Common myeloid progenitor, CD34-positive (primary cell): ENCODE measurements around the gene PDE3B. TPM values are rescaled to one million over a fixed set of nuclear protein-coding genes. Genes with fewer than 3 reads are reported as not detected.
"Not testable (repeated sequence)": the region's sequence is repeated elsewhere in the genome, so short reads cannot be mapped to it uniquely, and the experiment has no call there.

Experiments
- CTCF ChIA-PET: fragments of 350-600 bp; sonication (Branson Sonifier 250); formaldehyde crosslinking; loops from one replicate; lab custom pipeline; 2021; ENCODE audit warnings: antibody characterized with exemption; lab: Charles Lee
- POLR2A ChIA-PET: fragments of 350-600 bp; sonication (Branson Sonifier 250); formaldehyde crosslinking; loops from one replicate; lab custom pipeline; 2021; ENCODE audit warnings: antibody characterized with exemption; lab: Charles Lee
- DNase-seq, 3 donors: peaks; one replicate each; pipeline versions ENCODE4 v3.0.0 to v3.0.0-alpha.2; 2013
- H3K27ac ChIP-seq, 2 experiments: 1 replicate in 1 of 2; 2 replicates in 1 of 2; pipeline ENCODE4 v1.7.0; 2013; ENCODE audit warnings: inconsistent platforms in 2 of 2, low read length in 2 of 2, mild to moderate bottlenecking in 2 of 2, low read depth in 1 of 2, moderate library complexity in 1 of 2; ENCODE audit not compliant: severe bottlenecking in 2 of 2, insufficient read depth in 1 of 2, poor library complexity in 1 of 2
- H3K27me3 ChIP-seq, 5 experiments: replicated peaks in 2 of 5; 1 replicate in 3 of 5; 2 replicates in 2 of 5; pipeline versions ENCODE4 v1.6.1 to v1.7.0; 2013; ENCODE audit warnings: low read length in 4 of 5, mild to moderate bottlenecking in 2 of 5, moderate library complexity in 2 of 5, inconsistent platforms in 1 of 5; ENCODE audit not compliant: insufficient read depth in 5 of 5, control insufficient read depth in 4 of 5
- H3K36me3 ChIP-seq, 4 experiments: 1 replicate in 2 of 4; 2 replicates in 2 of 4; pipeline versions ENCODE4 v1.6.1 to v1.7.0; 2013; ENCODE audit warnings: low read length in 3 of 4, control low read depth in 1 of 4, mild to moderate bottlenecking in 1 of 4; ENCODE audit not compliant: control insufficient read depth in 4 of 4, insufficient read depth in 4 of 4
- H3K4me1 ChIP-seq, 4 experiments: 1 replicate in 3 of 4; 2 replicates in 1 of 4; pipeline versions ENCODE4 v1.6.1 to v1.7.1; 2013; ENCODE audit warnings: low read length in 3 of 4, mild to moderate bottlenecking in 3 of 4, control low read depth in 1 of 4, inconsistent platforms in 1 of 4, moderate library complexity in 1 of 4; ENCODE audit not compliant: control insufficient read depth in 4 of 4, insufficient read depth in 4 of 4; ENCODE audit errors: control extremely low read depth in 1 of 4
- H3K4me3 ChIP-seq, 7 experiments: 1 replicate in 4 of 7; 2 replicates in 3 of 7; pipeline versions ENCODE4 v1.5.1 to v1.7.0; 2013; ENCODE audit warnings: mild to moderate bottlenecking in 7 of 7, low read length in 6 of 7, moderate library complexity in 6 of 7, inconsistent platforms in 2 of 7, low read depth in 2 of 7, control low read depth in 1 of 7; ENCODE audit not compliant: insufficient read depth in 4 of 7, control insufficient read depth in 1 of 7; ENCODE audit errors: extremely low read depth in 1 of 7
- H3K9me3 ChIP-seq, 5 experiments: 1 replicate in 4 of 5; 2 replicates in 1 of 5; pipeline versions ENCODE4 v1.6.1 to v1.7.1; 2013; ENCODE audit warnings: low read length in 4 of 5, mild to moderate bottlenecking in 2 of 5, inconsistent platforms in 1 of 5, low read depth in 1 of 5, moderate library complexity in 1 of 5; ENCODE audit not compliant: control insufficient read depth in 4 of 5, insufficient read depth in 2 of 5; ENCODE audit errors: control extremely low read depth in 1 of 5
- whole genome bisulfite sequencing: methylation state at CpG from one replicate; pipeline ENCODE4 v1.1.5; 2013; ENCODE audit not compliant: insufficient coverage; 5-methylcytosine and 5-hydroxymethylcytosine counted together
- polyA plus RNA-seq: library from polyadenylated mRNA; unstranded; fragments of 120-200 nt; gene quantifications from one replicate; pipeline ENCODE4 v1.2.1, GENCODE V29; 2013

The PDE3B gene
- polyA plus RNA-seq, result 1.4 TPM

DNA sequence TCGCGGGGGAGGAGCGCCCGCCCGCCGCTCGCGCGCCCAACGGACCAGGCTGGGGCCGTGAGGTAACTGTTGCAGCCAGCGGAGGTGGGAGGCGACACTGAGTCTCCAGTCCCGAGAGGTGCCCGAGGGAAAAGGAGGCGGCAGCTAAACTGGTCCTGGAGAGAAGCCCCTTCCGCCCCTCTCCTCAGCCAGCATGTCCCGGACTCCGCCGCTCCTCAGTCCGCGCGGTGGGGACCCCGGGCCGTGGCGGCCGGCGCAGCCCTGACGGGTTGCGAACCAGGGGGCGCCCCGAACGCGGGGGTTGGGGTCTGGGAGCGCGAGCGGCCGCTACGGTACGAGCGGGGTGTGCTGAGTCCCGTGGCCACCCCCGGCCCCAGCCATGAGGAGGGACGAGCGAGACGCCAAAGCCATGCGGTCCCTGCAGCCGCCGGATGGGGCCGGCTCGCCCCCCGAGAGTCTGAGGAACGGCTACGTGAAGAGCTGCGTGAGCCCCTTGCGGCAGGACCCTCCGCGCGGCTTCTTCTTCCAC is at the start of gene PDE3B:
PDE3B (plus strand) TSS at position 108 of the 529 bp plus-strand sequence; CDS start at position 380, 272 bp downstream.
- POLR2A ChIA-PET, result no interaction called here
- H3K27me3 ChIP-seq, result peaks cover 0 to 81% (median 32%) of the 10 kb centered on the region in 5 experiments
- peak in 2 of 3 donors; percentile 43 to 53 for DNase-seq
- H3K36me3 ChIP-seq, result no peaks in the 10 kb centered on the region
- peak within 1 kb of the TSS; percentile 42 to 93 (median 68) for H3K4me3 ChIP-seq
- no peaks in the 10 kb centered on the region for H3K9me3 ChIP-seq
- CTCF ChIA-PET, result interaction anchor here (0.9 to 1.5 kb wide), 4 partner anchors 9 to 105 kb away, joined by 3 to 5 read pairs (median 4); no protein-coding TSS in a partner anchor
- under 1% methylated on average over 58 of the region's 59 CpGs for WGBS
- H3K27ac ChIP-seq, result peak within 1 kb of the TSS in 1 of 2 experiments; percentile 49
- peaks cover 12 to 41% (median 20%) of the 10 kb centered on the region in 4 experiments for H3K4me1 ChIP-seq

DNA sequence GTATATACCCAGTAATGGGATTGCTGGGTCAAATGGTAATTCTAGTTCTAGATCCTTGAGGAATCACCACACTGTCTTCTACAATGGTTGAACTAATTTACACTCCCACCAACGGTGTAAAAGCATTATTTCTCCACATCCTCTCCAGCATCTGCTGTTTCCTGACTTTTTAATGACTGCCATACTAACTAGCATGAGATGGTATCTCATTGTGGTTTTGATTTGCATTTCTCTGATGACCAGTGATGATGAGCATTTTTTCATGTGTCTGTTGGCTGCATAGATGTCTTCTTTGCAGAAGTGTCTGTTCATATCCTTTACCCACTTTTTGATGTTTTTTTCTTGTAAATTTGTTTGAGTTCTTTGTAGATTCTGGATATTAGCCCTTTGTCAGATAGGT is 48.3 kb upstream of the PDE3B start:
- 0% methylated on average over 1 of the region's 1 CpG for WGBS
- H3K36me3 ChIP-seq, H3K4me1 ChIP-seq, H3K27ac ChIP-seq, H3K4me3 ChIP-seq, POLR2A ChIA-PET, H3K27me3 ChIP-seq, H3K9me3 ChIP-seq: not testable (repeated sequence)
- CTCF ChIA-PET, result interaction anchor here (1.3 kb wide), 1 partner anchor 17 kb away, joined by 3 read pairs; no protein-coding TSS in a partner anchor
- DNase-seq, result peak in 2 of 3 donors; percentile 23 to 33

DNA sequence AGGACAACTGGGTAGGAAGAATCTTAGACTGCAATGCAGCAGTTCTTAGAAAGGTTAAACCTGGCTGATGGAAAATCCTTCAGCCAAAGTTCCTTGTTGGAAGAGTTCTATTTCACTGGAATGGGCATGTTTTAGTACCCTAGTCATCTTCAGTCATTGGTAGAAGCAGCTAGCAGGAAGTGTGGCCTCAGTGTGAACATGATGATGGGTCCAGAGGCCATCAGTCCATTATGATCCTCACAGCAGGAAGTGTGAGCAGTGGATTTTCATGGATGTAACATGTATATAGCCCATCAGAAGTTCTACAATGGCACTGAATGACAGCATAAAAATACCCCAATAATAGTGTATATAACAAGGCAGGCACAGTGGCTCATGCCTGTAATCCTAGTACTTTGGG is 35.9 kb upstream of the PDE3B start:
- peaks cover 0 to 8% (median under 1%) of the 10 kb centered on the region in 4 experiments for H3K4me1 ChIP-seq
- no peak overlapping the region for H3K27ac ChIP-seq
- ChIA-PET POLR2A (no interaction called here), CTCF (interaction anchor here (1.4 kb wide), 1 partner anchor 70 kb away, joined by 3 read pairs; no protein-coding TSS in a partner anchor)
- H3K27me3 ChIP-seq, result no peaks in the 10 kb centered on the region
- peaks cover 0 to 5% (median 1%) of the 10 kb centered on the region in 4 experiments for H3K36me3 ChIP-seq
- DNase-seq, result no peak
- H3K4me3 ChIP-seq, result no peak overlapping the region
- peaks cover 0 to 8% (median 3%) of the 10 kb centered on the region in 5 experiments for H3K9me3 ChIP-seq

DNA sequence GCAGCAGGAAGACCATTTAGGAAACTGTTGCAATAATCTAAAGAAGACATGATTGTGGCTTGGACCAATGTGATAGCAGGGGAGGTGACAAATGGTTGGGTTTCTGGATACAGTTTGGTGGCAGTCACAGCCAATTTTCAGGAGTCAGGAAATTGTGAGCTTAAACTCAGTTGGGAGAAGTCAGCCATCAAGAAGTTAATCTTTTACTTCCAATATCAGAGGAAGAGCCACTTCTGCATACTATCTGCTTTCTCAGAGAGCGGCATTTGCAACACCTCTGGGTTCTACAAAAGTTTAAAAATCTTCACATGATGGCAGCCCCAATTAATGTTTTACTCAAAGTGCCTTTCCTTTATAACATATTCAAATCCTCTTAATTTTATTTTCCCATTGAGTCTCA is 33.7 kb upstream of the PDE3B start:
- ChIA-PET POLR2A (no interaction called here), CTCF (no interaction called here)
- Histone ChIP-seq H3K4me1 (peaks cover 0 to 9% (median under 1%) of the 10 kb centered on the region in 4 experiments), H3K27me3 (no peaks in the 10 kb centered on the region), H3K27ac (no peak overlapping the region), H3K4me3 (no peak overlapping the region), H3K9me3 (peaks cover 0 to 8% (median 3%) of the 10 kb centered on the region in 5 experiments), H3K36me3 (peaks cover 0 to 5% (median 1%) of the 10 kb centered on the region in 4 experiments)
- 100% methylated on average over 1 of the region's 1 CpG for WGBS
- no peak for DNase-seq

DNA sequence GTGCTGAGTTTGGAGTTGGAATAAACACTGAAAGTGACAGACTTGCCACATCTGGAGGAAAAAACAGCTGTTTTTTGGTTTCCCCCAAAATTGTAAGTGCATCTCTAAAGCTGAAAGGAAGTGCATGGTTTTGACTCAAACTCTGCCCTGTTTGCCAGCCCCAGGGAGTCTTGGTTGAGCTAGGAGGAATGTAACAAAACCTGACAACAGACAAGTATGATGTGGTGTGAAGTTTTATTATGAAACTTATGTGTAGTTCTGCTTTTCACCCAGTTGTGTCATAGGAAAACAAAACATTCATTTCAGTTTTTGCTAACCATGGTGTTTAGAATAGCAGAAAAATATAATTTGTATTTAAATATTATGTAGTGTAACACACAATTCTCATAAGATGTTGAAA is 31.7 kb upstream of the PDE3B start:
- Histone ChIP-seq H3K4me1 (peaks cover 0 to 9% (median under 1%) of the 10 kb centered on the region in 4 experiments), H3K36me3 (peaks cover 0 to 5% (median 0%) of the 10 kb centered on the region in 4 experiments), H3K9me3 (peaks cover 0 to 8% (median 0%) of the 10 kb centered on the region in 5 experiments), H3K4me3 (no peak overlapping the region), H3K27ac (no peak overlapping the region), H3K27me3 (no peaks in the 10 kb centered on the region)
- CTCF ChIA-PET, result no interaction called here
- peak in 2 of 3 donors; percentile 43 to 45 for DNase-seq
- POLR2A ChIA-PET, result no interaction called here

DNA sequence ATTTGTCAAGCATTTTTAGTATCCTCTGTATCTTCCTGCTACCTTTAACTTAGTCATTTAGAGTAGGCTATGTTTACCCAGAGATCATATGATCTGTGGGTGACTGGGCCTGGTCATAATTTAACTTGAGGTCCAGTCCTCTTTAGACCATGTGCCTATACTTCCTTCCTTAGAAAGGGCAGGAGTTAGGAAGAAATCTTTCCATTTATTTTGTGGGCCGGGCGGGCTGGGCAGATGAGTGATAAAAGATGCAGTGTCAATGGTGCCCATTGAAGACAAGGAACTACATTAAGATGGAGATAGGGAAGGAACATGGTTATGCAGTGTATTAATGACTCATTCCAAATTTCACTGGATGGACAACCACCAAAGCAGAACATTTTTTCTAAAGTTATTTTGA is 30.9 kb upstream of the PDE3B start:
- POLR2A ChIA-PET, result no interaction called here
- Histone ChIP-seq H3K4me1 (peaks cover 0 to 11% (median under 1%) of the 10 kb centered on the region in 4 experiments), H3K36me3 (peaks cover 0 to 3% (median 0%) of the 10 kb centered on the region in 4 experiments), H3K27ac (no peak overlapping the region), H3K4me3 (no peak overlapping the region), H3K27me3 (no peaks in the 10 kb centered on the region), H3K9me3 (peaks cover 0 to under 1% (median 0%) of the 10 kb centered on the region in 5 experiments)
- WGBS, result 80% methylated on average over 2 of the region's 2 CpGs
- DNase-seq, result no peak
- CTCF ChIA-PET, result no interaction called here

DNA sequence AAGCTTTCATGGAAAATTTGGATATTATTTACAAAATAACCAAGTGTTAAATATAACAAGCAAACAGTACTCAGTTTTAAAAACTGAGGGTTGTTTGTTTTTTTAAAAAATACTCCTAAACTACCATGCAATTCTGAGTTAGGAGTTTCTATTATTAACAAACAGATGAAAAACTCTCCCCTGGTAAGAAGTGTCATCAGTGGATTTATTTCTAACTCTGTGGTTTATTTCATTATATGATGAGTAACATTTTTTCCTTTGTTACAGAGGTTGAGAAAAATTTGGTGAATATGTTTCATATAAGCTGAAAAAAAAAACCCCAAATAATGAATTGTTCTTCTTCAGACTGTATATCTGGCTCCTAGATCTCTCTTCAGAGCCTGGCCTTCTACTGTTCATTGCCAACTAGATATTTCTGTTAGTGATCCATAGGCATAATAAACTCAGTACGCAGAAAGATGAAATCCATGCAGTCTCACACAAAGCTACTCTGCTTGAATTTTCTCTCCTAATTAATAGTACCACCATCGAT is 29.4 kb upstream of the PDE3B start:
- no peaks in the 10 kb centered on the region for H3K27me3 ChIP-seq
- no peak for DNase-seq
- 89% methylated on average over 2 of the region's 2 CpGs for WGBS
- H3K4me1 ChIP-seq, result peaks cover 0 to 11% (median under 1%) of the 10 kb centered on the region in 4 experiments
- no peaks in the 10 kb centered on the region for H3K9me3 ChIP-seq
- no peak overlapping the region for H3K27ac ChIP-seq
- peaks cover 0 to 2% (median 0%) of the 10 kb centered on the region in 4 experiments for H3K36me3 ChIP-seq
- CTCF ChIA-PET, result no interaction called here
- H3K4me3 ChIP-seq, result no peak overlapping the region
- POLR2A ChIA-PET, result no interaction called here
